ENCODE data around the gene RBM6.

- no peak for TF ChIP-seq POLR2A (IDR thresholded peaks at IDR 0.05; ENCODE audit: low read depth, low read length)
- TF ChIP-seq CTCF (conservative IDR thresholded peaks at IDR 0.05; ENCODE audit: low read depth, low read length), result no peak
- no peak for TF ChIP-seq RAD21 (IDR thresholded peaks at IDR 0.05; ENCODE audit: low read length)
- no peak for TF ChIP-seq ELK1 (IDR thresholded peaks at IDR 0.05; ENCODE audit: borderline replicate concordance, low read depth, low read length)
- TF ChIP-seq RFX5 (IDR thresholded peaks at IDR 0.05; ENCODE audit: low read depth, low read length), result no peak
- TF ChIP-seq MXI1 (IDR thresholded peaks at IDR 0.05; ENCODE audit: borderline replicate concordance, low read depth, low read length), result no peak
- no peak for TF ChIP-seq BHLHE40 (IDR thresholded peaks at IDR 0.05; ENCODE audit: low read depth, low read length)
- no peak for TF ChIP-seq MAFK (IDR thresholded peaks at IDR 0.05; ENCODE audit: low read depth, low read length)
Measured at GRCh38 chr3:49984394-49984793, 44.4 kb downstream of the RBM6 start.
